ENCODE data around the gene ITGB5. TPM values are rescaled to one million over a fixed set of nuclear protein-coding genes. Genes with fewer than 3 reads are reported as not detected.

Gene ITGB5
- total and polyA plus RNA-seq, 2 donors (not counting 3 experiments of a cell fraction or from before 2014, with no cell fraction given), result 144 to 170 TPM

DNA sequence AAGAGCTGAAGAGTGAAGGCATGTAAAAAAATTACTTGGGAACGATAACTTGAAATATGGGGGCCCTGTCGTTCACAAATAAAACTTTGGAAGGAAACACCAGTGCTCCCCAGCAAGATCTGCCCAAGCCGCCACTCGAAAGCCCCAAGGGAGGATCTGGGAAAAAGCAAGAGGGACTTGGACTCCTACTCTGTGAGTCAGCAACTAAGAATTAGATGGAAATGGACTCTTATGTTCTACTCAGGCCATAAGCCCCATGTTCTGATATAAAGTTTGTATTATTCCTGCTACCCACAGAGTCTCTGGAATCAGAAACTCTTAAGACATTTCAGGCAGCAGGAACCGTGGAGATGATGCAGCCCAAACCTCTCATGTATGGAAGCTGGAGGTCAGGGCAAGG, 75.7 kb downstream of the ITGB5 start:
- DNase-seq (ENCODE audit: low read depth, low spot score) (no peak), FAIRE-seq (no peak)
- Histone ChIP-seq H3K27me3 (ENCODE audit: control insufficient read depth in 2 of 2, insufficient read depth in 2 of 2, low read length in 2 of 2) (no peaks in the 10 kb centered on the region), H2AFZ (ENCODE audit: low read depth, low read length) (no peak overlapping the region), H3K36me3 (ENCODE audit: control insufficient read depth in 2 of 2, extremely low read depth in 1 of 2, insufficient read depth in 2 of 2, low read length in 2 of 2) (peaks cover 0 to 3% of the 10 kb centered on the region in 2 experiments), H3K4me1 (ENCODE audit: control insufficient read depth, extremely low read depth, insufficient read depth, low read length) (peaks cover 2% of the 10 kb centered on the region), H3K9me1 (replicated peaks; ENCODE audit: control insufficient read depth, extremely low read depth, insufficient read depth, low read length) (no peaks in the 10 kb centered on the region), H3K4me2 (ENCODE audit: insufficient read depth, low read length) (no peak overlapping the region), H4K20me1 (replicated peaks; ENCODE audit: control insufficient read depth, extremely low read depth, insufficient read depth, low read length) (no peaks in the 10 kb centered on the region), H3K9ac (replicated peaks; ENCODE audit: extremely low read depth, insufficient read depth, low read length) (no peak overlapping the region), H3K9me3 (replicated peaks; ENCODE audit: control insufficient read depth, insufficient read depth, low read length) (no peaks in the 10 kb centered on the region), H3K4me3 (replicated peaks in 1 of 3; ENCODE audit: insufficient read depth in 1 of 3, low read depth in 1 of 3, low read length in 3 of 3) (no peak overlapping the region), H3K27ac (ENCODE audit: insufficient read depth, low read depth, low read length) (no peak overlapping the region), H3K79me2 (ENCODE audit: control insufficient read depth, insufficient read depth, low read length) (no peaks in the 10 kb centered on the region)
- no TSS peak for BruUV-seq (replicated peaks)
- no peak for TF ChIP-seq POLR2A (IDR thresholded peaks at IDR 0.05; ENCODE audit: low read depth, low read length)
- no peak for TF ChIP-seq FOS (IDR thresholded peaks at IDR 0.05; ENCODE audit: borderline replicate concordance, insufficient read depth, low read length)
- no peak for TF ChIP-seq JUN (IDR thresholded peaks at IDR 0.05; ENCODE audit: borderline replicate concordance, insufficient read depth, insufficient read length, low read depth)
- no peak for TF ChIP-seq GATA2 (IDR thresholded peaks at IDR 0.05; ENCODE audit: insufficient read depth, insufficient read length, low read depth, low read length)
- no peak for TF ChIP-seq EZH2 (IDR thresholded peaks at IDR 0.05; ENCODE audit: borderline replicate concordance, low read depth, low read length, severe bottlenecking)
- TF ChIP-seq MYC (IDR thresholded peaks at IDR 0.05; ENCODE audit: low read depth, low read length), result no peak
- TF ChIP-seq POLR2AphosphoS5 (IDR thresholded peaks at IDR 0.05; ENCODE audit: insufficient read depth, low read depth, low read length), result no peak
- TF ChIP-seq, protein P1, sequence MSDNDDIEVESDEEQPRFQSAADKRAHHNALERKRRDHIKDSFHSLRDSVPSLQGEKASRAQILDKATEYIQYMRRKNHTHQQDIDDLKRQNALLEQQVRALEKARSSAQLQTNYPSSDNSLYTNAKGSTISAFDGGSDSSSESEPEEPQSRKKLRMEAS (IDR thresholded peaks at IDR 0.05; ENCODE audit: insufficient read depth, insufficient read length), result no peak
- TF ChIP-seq, protein P2, sequence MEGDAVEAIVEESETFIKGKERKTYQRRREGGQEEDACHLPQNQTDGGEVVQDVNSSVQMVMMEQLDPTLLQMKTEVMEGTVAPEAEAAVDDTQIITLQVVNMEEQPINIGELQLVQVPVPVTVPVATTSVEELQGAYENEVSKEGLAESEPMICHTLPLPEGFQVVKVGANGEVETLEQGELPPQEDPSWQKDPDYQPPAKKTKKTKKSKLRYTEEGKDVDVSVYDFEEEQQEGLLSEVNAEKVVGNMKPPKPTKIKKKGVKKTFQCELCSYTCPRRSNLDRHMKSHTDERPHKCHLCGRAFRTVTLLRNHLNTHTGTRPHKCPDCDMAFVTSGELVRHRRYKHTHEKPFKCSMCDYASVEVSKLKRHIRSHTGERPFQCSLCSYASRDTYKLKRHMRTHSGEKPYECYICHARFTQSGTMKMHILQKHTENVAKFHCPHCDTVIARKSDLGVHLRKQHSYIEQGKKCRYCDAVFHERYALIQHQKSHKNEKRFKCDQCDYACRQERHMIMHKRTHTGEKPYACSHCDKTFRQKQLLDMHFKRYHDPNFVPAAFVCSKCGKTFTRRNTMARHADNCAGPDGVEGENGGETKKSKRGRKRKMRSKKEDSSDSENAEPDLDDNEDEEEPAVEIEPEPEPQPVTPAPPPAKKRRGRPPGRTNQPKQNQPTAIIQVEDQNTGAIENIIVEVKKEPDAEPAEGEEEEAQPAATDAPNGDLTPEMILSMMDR (IDR thresholded peaks at IDR 0.05; ENCODE audit: extremely low read depth in 1 of 2, insufficient read depth in 1 of 2, low read depth in 1 of 2, low read length in 2 of 2), result no peak
- intact Hi-C loops (cut with micrococcal nuclease) (no loop called here), dilution Hi-C loops (cut with MboI; ENCODE audit: extremely low pct_ligation_motif_present, low sequenced_read_pairs) (no loop called here)
- ChIA-PET POLR2A (no interaction called here), CTCF (interaction anchor here (0.9 to 1.0 kb wide), 2 partner anchors 17 to 25 kb away, joined by 3 read pairs; no protein-coding TSS in a partner anchor)

Measured in endothelial cell of umbilical vein (primary cell).